Osteoblast (primary cell): ENCODE data around the gene NKD2. TPM values are rescaled to one million over a fixed set of nuclear protein-coding genes. Genes with fewer than 3 reads are reported as not detected.

ENCODE experiments used
- DNase-seq: peaks from one replicate; pipeline ENCODE4 v3.0.0; 2011; ENCODE audit warnings: low spot score, mixed read lengths; ENCODE audit not compliant: insufficient read length; ENCODE audit errors: missing footprints
- H2AFZ ChIP-seq: 2 replicates; pipeline ENCODE4 v1.6.0; 2011; ENCODE audit warnings: mild to moderate bottlenecking, low read length
- H3K27ac ChIP-seq: 2 replicates; pipeline ENCODE4 v1.5.1; 2011; ENCODE audit warnings: mild to moderate bottlenecking, low read depth, low read length, moderate library complexity
- H3K27me3 ChIP-seq: 2 replicates; pipeline ENCODE4 v1.6.0; 2012; ENCODE audit warnings: mild to moderate bottlenecking, control low read depth, inconsistent platforms, low read length, moderate library complexity; ENCODE audit not compliant: insufficient read depth
- H3K36me3 ChIP-seq: 2 replicates; pipeline ENCODE4 v1.5.1; 2011; ENCODE audit warnings: mild to moderate bottlenecking, low read length, control low read depth, moderate library complexity; ENCODE audit not compliant: insufficient read depth
- H3K4me1 ChIP-seq: 2 replicates; pipeline ENCODE4 v1.5.1; 2011; ENCODE audit warnings: mild to moderate bottlenecking, low read length, control low read depth, moderate library complexity; ENCODE audit not compliant: insufficient read depth
- H3K4me2 ChIP-seq: 2 replicates; pipeline ENCODE4 v1.6.0; 2011; ENCODE audit warnings: mild to moderate bottlenecking, low read length; ENCODE audit not compliant: insufficient read depth
- H3K4me3 ChIP-seq: fragments of 200-600 bp; sonication (generic); 3 replicates; pipeline ENCODE4 v1.5.1; 2012; ENCODE audit warnings: mild to moderate bottlenecking, low read length, inconsistent platforms; ENCODE audit not compliant: insufficient read depth
- H3K79me2 ChIP-seq: 2 replicates; pipeline ENCODE4 v1.6.0; 2012; ENCODE audit warnings: mild to moderate bottlenecking, low read length, control low read depth, inconsistent platforms; ENCODE audit not compliant: insufficient read depth
- H3K9me3 ChIP-seq: 2 replicates; pipeline ENCODE4 v1.5.1; 2011; ENCODE audit warnings: low read depth, low read length, control low read depth
- H4K20me1 ChIP-seq: 2 replicates; pipeline ENCODE4 v1.6.0; 2012; ENCODE audit warnings: mild to moderate bottlenecking, low read length, control low read depth; ENCODE audit not compliant: insufficient read depth
- CTCF ChIP-seq: IDR thresholded peaks from 2 replicates; pipeline ENCODE4 v1.5.1; 2011; ENCODE audit warnings: mild to moderate bottlenecking, low read depth, low read length, moderate library complexity; ENCODE audit errors: extremely low read depth
- total RNA-seq: library from RNA; depleted of rRNA; stranded (reverse); fragments of >200 nt; gene quantifications from 2 replicates; pipeline ENCODE4 v1.2.3, GENCODE V29; 2012

The NKD2 gene
- total RNA-seq, 1 donor, result under 0.01 TPM

GRCh38 chr5:983238-983524 is 25.4 kb upstream of the NKD2 start:
- H2AFZ ChIP-seq, result no peak overlapping the region
- no peak for DNase-seq
- H3K4me2 ChIP-seq, result no peak overlapping the region
- no peak overlapping the region for H3K4me3 ChIP-seq
- no peaks in the 10 kb centered on the region for H3K79me2 ChIP-seq
- no peaks in the 10 kb centered on the region for H4K20me1 ChIP-seq
- TF ChIP-seq CTCF, result no peak
- no peaks in the 10 kb centered on the region for H3K9me3 ChIP-seq
- H3K36me3 ChIP-seq, result no peaks in the 10 kb centered on the region
- H3K4me1 ChIP-seq, result peaks cover 7% of the 10 kb centered on the region
- peaks cover 13% of the 10 kb centered on the region for H3K27me3 ChIP-seq
- no peak overlapping the region for H3K27ac ChIP-seq

GRCh38 chr5:983568-983967 is 25.0 kb upstream of the NKD2 start:
- H3K9me3 ChIP-seq, result peaks cover 4% of the 10 kb centered on the region
- no peak for TF ChIP-seq CTCF
- H3K27me3 ChIP-seq, result peaks cover 10% of the 10 kb centered on the region

GRCh38 chr5:984774-985173 is 23.8 kb upstream of the NKD2 start:
- no peak for DNase-seq
- peaks cover 5% of the 10 kb centered on the region for H3K9me3 ChIP-seq
- H3K27ac ChIP-seq, result no peak overlapping the region
- no peak for TF ChIP-seq CTCF
- H3K79me2 ChIP-seq, result no peaks in the 10 kb centered on the region
- H3K27me3 ChIP-seq, result peaks cover 11% of the 10 kb centered on the region
- no peak overlapping the region for H2AFZ ChIP-seq
- H3K4me2 ChIP-seq, result no peak overlapping the region
- no peak overlapping the region for H3K4me3 ChIP-seq
- H3K36me3 ChIP-seq, result no peaks in the 10 kb centered on the region
- peaks cover 7% of the 10 kb centered on the region for H3K4me1 ChIP-seq
- H4K20me1 ChIP-seq, result no peaks in the 10 kb centered on the region

More at GRCh38 chr5:983568-983967, 25.0 kb upstream of the NKD2 start:
- Histone ChIP-seq H3K79me2 (no peaks in the 10 kb centered on the region), H3K4me1 (peaks cover 7% of the 10 kb centered on the region), H2AFZ (no peak overlapping the region), H4K20me1 (no peaks in the 10 kb centered on the region), H3K27ac (no peak overlapping the region), H3K4me3 (no peak overlapping the region), H3K4me2 (no peak overlapping the region), H3K36me3 (no peaks in the 10 kb centered on the region)
- DNase-seq, result no peak

GRCh38 chr5:987761-988160 is 20.8 kb upstream of the NKD2 start:
- Histone ChIP-seq H3K27me3 (peaks cover 19% of the 10 kb centered on the region), H3K36me3 (no peaks in the 10 kb centered on the region), H3K79me2 (no peaks in the 10 kb centered on the region), H4K20me1 (no peaks in the 10 kb centered on the region), H3K4me1 (peaks cover 7% of the 10 kb centered on the region), H3K4me3 (no peak overlapping the region), H2AFZ (no peak overlapping the region), H3K9me3 (peaks cover 5% of the 10 kb centered on the region), H3K4me2 (no peak overlapping the region), H3K27ac (no peak overlapping the region)
- peak; percentile 26 for DNase-seq
- no peak for TF ChIP-seq CTCF
